IPS-NIHi7 (cell line): ENCODE results near the gene GPR157.
"Not testable (repeated sequence)": the region's sequence is repeated elsewhere in the genome, so short reads cannot be mapped to it uniquely, and the experiment has no call there.

Experiments used
- DNase-seq: peaks from one replicate; pipeline ENCODE4 v3.0.0; 2012; ENCODE audit warnings: mixed read lengths; ENCODE audit errors: extremely low spot score

The GPR157 gene

DNA sequence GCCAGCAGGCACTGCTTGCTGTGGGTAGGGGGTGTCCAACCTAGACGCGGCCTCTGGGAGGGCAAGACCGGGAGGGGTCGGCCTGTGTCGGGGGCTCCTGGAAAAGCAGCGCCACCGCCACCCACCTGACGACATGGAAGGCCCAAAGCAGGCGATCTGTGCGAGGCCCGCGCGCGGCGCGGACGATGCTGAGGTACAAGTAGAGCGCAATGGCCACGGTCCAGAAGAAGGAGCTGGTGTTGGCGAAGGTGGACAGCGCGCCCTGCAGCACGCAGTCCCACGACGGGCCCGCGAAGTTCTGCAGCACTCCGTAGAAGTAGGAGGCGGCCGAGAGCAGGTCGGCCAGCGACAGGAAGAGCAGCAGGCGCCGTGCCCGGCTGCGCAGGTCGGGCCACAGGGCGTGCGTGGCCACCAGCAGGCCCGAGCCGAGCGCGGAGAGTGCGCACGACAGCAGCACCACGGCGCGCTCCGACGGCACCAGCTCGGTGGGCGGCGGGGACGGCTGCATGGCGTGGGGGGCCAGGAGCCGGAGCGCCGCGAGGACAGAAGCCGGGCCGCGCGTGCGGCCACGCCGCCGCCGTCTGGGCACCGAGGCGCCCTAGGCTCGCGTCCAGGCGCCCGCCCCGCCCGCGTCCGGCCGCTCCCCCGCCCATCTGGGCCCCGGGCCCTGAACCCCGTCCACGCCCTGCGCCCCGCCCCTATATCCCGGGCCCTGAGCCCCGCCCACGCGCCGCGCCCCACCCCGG lies at the start of gene GPR157:
Gene GPR157 (minus strand): TSS at position 583 of the 746 bp plus-strand sequence. CDS start 75 bp downstream, at position 508.
- DNase-seq: no peak

DNA sequence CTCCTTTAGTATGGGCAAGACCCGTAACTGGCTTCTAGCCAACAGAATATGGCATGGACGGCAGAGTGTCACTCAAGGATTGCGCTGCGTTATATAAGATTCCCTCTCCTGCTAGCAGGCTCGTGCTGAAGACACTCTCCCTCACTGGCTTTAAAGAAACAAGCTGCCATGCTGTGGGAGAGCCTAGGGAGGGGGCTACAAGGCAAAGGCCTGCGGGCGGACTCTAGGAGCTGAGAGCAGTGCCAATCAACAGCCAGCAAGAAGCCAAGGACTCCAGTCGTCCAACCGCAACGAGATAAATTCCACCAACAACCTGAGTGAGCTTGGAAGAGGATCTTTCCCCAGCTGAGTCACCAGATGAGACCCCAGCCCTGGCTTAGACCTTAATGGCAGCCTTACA lies 45.9 kb upstream of the GPR157 start:
- DNase-seq: no peak

- no peak for DNase-seq
Observed at GRCh38 chr1:9174243-9174642, 45.3 kb upstream of the GPR157 start.

GRCh38 chr1:9169601-9170137 lies 40.8 kb upstream of the GPR157 start:
- DNase-seq: no peak

GRCh38 chr1:9167638-9168037 lies 38.7 kb upstream of the GPR157 start:
- no peak for DNase-seq

DNA sequence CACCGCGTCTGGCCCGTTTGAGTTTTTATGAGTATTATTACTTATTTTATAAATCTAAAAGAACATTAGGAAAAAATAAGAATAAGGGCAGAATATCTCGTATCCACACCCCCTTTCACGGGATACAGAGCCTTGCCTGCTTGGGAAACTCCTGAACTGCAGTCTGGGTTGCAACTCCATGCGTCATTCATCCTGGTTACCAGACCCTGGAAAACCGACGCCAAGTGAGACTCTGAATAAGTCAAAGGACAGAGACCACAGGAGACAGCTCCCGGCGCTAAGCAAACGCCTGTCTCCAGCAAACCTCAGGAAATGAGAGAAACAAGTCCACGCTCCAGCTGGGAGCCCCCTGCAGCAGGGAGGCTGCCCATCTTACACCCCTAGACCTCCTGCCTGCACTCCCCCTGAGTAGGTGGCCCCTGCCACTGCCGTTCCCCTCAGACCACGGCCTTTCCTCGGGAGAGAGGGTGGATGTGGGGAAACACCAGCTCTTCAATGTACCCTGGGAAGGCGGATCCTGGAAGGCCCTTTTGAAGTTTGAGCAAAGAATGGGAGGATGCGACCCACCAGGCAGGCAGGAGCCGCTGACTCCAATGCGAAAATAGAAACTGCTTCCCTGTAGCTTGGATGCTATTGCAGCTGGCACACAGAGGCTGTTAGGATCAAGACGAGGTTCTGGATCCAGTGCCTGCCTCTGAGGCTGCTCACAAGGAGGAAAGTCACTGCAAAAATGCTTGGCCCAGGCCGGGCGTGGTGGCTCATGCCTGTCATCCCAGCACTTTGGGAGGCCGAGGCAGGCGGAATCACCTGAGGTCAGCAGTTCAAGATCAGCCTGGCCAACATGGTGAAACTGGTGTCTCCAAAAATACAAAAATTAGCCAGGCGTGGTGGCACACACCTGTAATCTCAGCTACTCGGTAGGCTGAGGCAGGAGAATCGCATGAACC lies 37.7 kb upstream of the GPR157 start:
- no peak for DNase-seq

- DNase-seq: no peak
Observed at GRCh38 chr1:9165396-9165795, 36.5 kb upstream of the GPR157 start.

- DNase-seq: no peak
Observed at GRCh38 chr1:9164919-9165318, 36.0 kb upstream of the GPR157 start.

DNA sequence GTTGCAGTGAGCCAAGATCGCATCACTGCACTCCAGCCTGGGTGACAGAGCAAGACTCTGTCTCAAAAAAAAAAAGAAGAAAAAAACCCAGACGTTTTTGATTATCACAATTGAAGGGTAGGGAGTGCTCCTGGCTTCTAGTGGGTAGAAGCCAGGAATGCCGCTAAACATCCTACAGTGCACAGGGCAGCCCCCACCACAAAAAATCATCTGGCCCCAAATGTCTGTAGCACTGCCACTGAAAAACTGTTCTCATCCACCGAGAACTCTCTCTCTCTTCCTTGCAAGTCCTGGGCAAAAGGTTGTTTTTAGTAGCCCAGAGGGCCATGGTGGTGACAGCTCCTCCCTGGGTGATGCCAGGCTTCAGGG lies 35.6 kb upstream of the GPR157 start:
- no peak for DNase-seq

DNA sequence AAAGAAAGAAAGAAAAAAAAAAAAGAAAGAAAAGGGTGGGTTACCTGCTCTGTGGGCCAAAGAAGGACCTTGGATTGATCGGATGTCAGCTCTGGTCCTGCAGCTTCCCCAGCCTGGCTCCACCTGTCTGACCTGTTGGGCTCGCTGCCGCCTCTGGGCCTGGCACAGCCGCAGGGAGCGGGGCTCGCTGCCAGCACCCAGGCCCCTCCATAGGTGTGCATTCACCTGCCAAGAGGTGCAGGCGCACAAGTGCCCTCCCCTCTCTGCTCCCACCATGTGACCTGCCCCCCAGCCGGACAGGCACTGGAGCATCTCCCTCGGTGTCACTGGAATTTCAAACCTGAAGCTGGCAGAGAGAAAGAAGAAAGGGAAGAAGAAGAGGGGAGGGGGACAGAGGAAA lies 33.1 kb upstream of the GPR157 start:
- no peak for DNase-seq

GRCh38 chr1:9161342-9161741 lies 32.4 kb upstream of the GPR157 start:
- no peak for DNase-seq

DNA sequence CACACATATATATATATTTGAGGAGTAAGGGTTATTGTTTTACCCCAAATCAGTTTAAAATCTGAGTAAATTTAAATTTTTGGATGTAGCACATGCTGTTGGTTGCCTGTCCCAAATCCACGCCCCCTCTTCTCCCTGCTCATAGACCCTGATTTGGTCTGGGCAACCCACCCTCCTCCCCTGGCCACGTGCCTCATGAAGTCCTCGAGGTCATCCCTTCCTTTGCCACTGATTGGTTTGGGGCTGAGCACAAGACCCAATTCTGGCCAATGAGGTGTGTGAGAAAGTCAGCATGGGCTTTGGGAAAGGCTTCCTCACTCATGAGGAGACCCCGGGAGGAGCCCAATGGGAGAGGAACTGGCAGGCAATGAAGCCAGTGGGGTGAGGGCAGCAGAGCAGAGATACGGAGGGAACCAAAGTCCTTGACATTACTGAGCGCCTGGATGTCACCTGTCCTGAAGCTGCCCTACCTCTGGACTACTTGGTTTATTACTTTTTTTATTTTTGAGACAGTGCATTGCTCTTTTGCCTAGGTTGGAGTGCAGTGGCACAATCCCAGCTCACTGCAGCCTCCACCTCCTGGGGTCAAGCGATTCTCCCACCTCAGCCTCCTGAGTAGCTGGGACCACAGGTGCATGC lies 31.3 kb upstream of the GPR157 start:
- DNase-seq: no peak

DNA sequence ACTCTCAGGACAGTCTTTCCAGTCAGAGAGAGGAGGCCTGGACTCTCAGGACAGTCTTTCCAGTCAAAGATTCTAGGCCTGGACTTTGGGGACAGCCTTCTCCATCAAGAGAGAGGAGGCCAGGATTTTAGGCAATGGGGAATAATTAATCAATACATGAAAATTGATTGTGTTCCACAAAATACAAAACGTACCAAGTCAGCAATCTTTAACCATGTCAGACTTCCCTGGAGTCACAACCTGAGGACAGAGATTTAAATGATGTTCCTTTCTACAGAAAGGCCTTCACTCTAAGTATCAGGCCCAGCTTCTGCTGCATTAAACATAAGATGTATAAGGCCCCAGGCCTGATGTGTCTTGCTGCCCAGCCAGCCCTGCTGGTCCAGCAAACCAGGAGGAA lies 27.0 kb upstream of the GPR157 start:
- DNase-seq: no peak

DNA sequence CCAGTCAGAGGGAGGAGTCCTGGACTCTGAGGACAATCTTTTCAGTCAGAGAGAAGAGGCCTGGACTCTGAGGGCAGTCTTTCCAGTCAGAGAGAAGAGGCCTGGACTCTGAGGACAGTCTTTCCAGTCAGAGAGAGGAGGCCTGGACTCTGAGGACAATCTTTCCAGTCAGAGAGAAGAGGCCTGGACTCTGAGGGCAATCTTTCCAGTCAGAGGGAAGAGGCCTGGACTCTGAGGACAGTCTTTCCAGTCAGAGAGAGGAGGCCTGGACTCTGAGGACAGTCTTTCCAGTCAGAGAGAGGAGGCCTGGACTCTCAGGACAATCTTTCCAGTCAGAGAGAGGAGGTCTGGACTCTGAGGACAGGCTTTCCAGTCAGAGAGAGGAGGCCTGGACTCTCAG lies 26.5 kb upstream of the GPR157 start:
- DNase-seq: not testable (repeated sequence)

- no peak for DNase-seq
Observed at GRCh38 chr1:9153152-9153551, 24.2 kb upstream of the GPR157 start.

DNA sequence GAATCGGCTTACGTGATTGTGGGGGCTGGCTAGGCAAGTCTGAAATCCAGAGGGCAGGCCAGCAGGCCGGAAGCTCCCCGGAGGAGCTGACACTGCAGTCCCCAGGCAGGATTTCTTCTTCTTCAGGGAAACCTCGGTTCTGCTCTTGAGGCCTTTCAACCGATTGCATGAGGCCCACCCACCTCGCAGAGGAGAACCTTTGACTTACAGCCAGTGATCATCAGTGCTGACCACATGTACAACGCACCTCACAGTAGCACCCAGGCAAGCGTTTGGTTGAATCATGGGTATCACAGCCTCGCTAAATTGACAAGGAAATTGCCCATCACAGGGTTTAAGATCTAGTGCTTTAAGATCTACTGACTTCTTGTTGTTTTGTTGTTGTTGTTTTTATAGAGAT lies 23.6 kb upstream of the GPR157 start:
- no peak for DNase-seq

DNA sequence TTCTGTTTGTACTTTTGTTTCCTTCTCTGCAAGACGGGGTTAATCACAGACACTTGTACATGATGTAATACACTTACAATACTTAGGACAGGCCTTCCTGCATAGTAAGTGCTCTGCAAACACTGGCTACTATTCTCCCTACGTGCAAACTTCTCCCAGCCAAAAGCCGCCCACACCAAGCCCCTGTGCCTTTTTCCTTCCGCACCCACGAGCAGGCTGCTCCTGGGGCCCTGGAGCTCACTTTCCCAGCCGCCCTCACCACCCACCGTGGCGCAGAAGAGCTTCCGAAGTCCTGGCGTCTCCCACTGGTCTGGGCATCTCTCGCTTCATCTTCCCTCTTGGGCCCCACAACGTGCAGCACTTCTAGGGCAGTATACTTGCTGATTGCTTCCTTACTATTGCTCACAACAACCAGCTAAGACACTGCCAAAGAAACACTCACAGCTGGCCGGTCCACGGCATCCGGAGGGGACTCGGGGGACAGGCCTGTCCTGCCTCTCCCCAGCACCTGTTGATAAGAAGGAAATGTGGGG lies 22.5 kb upstream of the GPR157 start:
- no peak for DNase-seq

GRCh38 chr1:9150582-9151327 lies 21.9 kb upstream of the GPR157 start:
- DNase-seq: no peak

- DNase-seq: peak; percentile 6
Observed at GRCh38 chr1:9149837-9150581, 21.1 kb upstream of the GPR157 start.

DNA sequence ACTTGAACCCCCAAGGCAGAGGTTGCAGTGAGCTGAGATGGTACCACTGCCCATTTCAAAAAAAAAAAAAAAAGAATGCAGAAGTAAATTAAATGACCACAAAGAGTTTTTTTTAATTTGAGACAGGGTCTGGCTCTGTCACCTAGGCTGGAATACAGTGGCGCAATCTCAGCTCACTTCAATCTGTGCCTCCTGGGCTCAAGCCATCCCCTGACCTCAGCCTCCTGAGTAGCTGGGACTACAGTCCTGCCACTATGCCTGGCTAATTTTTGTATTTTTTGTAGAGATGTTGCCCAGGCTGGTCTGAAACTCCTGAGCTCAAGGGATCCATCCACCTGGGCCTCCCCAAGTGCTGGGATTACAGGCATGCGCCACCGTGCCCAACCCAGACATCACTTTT lies 20.2 kb upstream of the GPR157 start:
- DNase-seq: no peak

DNA sequence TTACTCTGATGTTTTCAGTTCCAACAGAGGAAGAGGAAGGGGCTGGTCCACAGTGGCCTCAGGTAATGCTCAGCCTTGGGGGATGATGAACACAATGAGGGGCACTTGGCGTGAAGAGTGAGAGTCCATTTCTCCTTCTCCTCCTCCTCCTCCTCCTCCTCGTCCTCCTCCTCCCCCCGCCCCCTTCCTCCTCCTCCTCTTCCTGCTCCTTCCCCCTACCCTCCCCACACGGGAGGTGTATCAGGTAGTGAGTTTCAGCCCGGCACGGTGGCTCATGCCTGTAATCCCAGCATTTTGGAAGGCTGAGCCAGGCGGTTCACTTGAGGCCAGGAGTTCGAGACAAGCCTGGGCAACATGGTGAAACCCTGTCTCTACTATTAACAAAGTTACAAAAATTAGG lies 17.3 kb upstream of the GPR157 start:
- no peak for DNase-seq
